H9 (cell line): ENCODE data around the gene ACACA. TPM values are rescaled to one million over a fixed set of nuclear protein-coding genes. Genes with fewer than 3 reads are reported as not detected.

ENCODE experiments used
- DNase-seq: peaks from one replicate; pipeline ENCODE4 v3.0.0-alpha.2; 2017
- H2AFZ ChIP-seq: one replicate; pipeline ENCODE4 v1.6.1; 2013; ENCODE audit warnings: mild to moderate bottlenecking, low read length, control low read depth, moderate library complexity
- H2AK5ac ChIP-seq: 2 replicates; pipeline ENCODE4 v1.6.1; 2013; ENCODE audit warnings: low read length, control low read depth, mixed read lengths; ENCODE audit not compliant: insufficient read length
- H2BK120ac ChIP-seq: one replicate; pipeline ENCODE4 v1.6.1; 2013; ENCODE audit warnings: low read depth, mild to moderate bottlenecking, low read length, control low read depth, inconsistent platforms; ENCODE audit not compliant: poor library complexity, severe bottlenecking
- H2BK12ac ChIP-seq: 2 replicates; pipeline ENCODE4 v1.6.1; 2013; ENCODE audit warnings: low read length, control low read depth, mixed read lengths, low read depth; ENCODE audit not compliant: insufficient read length
- H2BK15ac ChIP-seq: 2 replicates; pipeline ENCODE4 v1.6.1; 2013; ENCODE audit warnings: low read depth, low read length, control low read depth
- H2BK20ac ChIP-seq: one replicate; pipeline ENCODE4 v1.6.1; 2013; ENCODE audit warnings: low read depth, mild to moderate bottlenecking, low read length, control low read depth, inconsistent platforms; ENCODE audit not compliant: poor library complexity, severe bottlenecking
- H2BK5ac ChIP-seq: 2 replicates; pipeline ENCODE4 v1.6.1; 2013; ENCODE audit warnings: low read length, control low read depth, mixed read lengths; ENCODE audit not compliant: insufficient read length
- H3K14ac ChIP-seq: 2 replicates; pipeline ENCODE4 v1.6.1; 2013; ENCODE audit warnings: low read length, control low read depth; ENCODE audit not compliant: insufficient read depth
- H3K18ac ChIP-seq: 2 replicates; pipeline ENCODE4 v1.6.1; 2013; ENCODE audit warnings: low read depth, mild to moderate bottlenecking, mixed read lengths, low read length, control low read depth; ENCODE audit not compliant: insufficient read length
- H3K23ac ChIP-seq: 2 replicates; pipeline ENCODE4 v1.6.1; 2013; ENCODE audit warnings: low read length, control low read depth, mixed read lengths, low read depth; ENCODE audit not compliant: insufficient read length
- H3K23me2 ChIP-seq: 2 replicates; pipeline ENCODE4 v1.6.1; 2013; ENCODE audit warnings: low read depth, mild to moderate bottlenecking, mixed read lengths, low read length, control low read depth; ENCODE audit not compliant: insufficient read length, poor library complexity, severe bottlenecking
- H3K27ac ChIP-seq: 2 replicates; pipeline ENCODE4 v1.5.1; 2013; ENCODE audit warnings: low read length, control low read depth, mixed read lengths, low read depth; ENCODE audit not compliant: insufficient read length
- H3K27me3 ChIP-seq: 2 replicates; pipeline ENCODE4 v1.6.1; 2013; ENCODE audit warnings: low read length, control low read depth, inconsistent platforms; ENCODE audit not compliant: insufficient read depth
- H3K4ac ChIP-seq: 2 replicates; pipeline ENCODE4 v1.6.1; 2013; ENCODE audit warnings: low read depth, mild to moderate bottlenecking, control low read depth, inconsistent platforms, low read length, moderate library complexity
- H3K4me1 ChIP-seq: 2 replicates; pipeline ENCODE4 v1.6.1; 2013; ENCODE audit warnings: low read length, control low read depth, inconsistent platforms; ENCODE audit not compliant: insufficient read depth
- H3K4me2 ChIP-seq: 2 replicates; pipeline ENCODE4 v1.6.1; 2013; ENCODE audit warnings: low read length, control low read depth, mixed read lengths; ENCODE audit not compliant: insufficient read length, insufficient read depth
- H3K56ac ChIP-seq: 2 replicates; pipeline ENCODE4 v1.6.1; 2013; ENCODE audit warnings: low read depth, mild to moderate bottlenecking, mixed read lengths, low read length, control low read depth; ENCODE audit not compliant: insufficient read length
- H3K79me1 ChIP-seq: 2 replicates; pipeline ENCODE4 v1.6.1; 2013; ENCODE audit warnings: low read depth, mild to moderate bottlenecking, moderate library complexity, low read length, control low read depth, inconsistent platforms; ENCODE audit not compliant: insufficient read depth, poor library complexity, severe bottlenecking
- H3K79me2 ChIP-seq: 2 replicates; pipeline ENCODE4 v1.6.1; 2013; ENCODE audit warnings: low read length, control low read depth, inconsistent platforms; ENCODE audit not compliant: insufficient read depth
- H3K9ac ChIP-seq: 2 replicates; pipeline ENCODE4 v1.6.1; 2013; ENCODE audit warnings: low read length, control low read depth, mixed read lengths; ENCODE audit not compliant: insufficient read length; ENCODE audit errors: extremely low read depth
- H3K9me3 ChIP-seq: one replicate; pipeline ENCODE4 v1.6.1; 2013; ENCODE audit warnings: low read depth, low read length, inconsistent platforms; ENCODE audit not compliant: control insufficient read depth
- H3T11ph ChIP-seq: one replicate; pipeline ENCODE4 v1.6.1; 2013; ENCODE audit warnings: mild to moderate bottlenecking, low read length, control low read depth, inconsistent platforms
- H4K20me1 ChIP-seq: one replicate; pipeline ENCODE4 v1.6.1; 2013; ENCODE audit not compliant: control insufficient read depth, insufficient read length, insufficient read depth
- H4K5ac ChIP-seq: 2 replicates; pipeline ENCODE4 v1.6.1; 2013; ENCODE audit warnings: low read depth, mild to moderate bottlenecking, mixed read lengths, low read length, control low read depth; ENCODE audit not compliant: insufficient read length
- H4K8ac ChIP-seq: replicated peaks from 2 replicates; pipeline ENCODE4 v1.6.1; 2013; ENCODE audit warnings: low read length, control low read depth, mixed read lengths, low read depth; ENCODE audit not compliant: insufficient read length
- H4K91ac ChIP-seq: 2 replicates; pipeline ENCODE4 v1.6.1; 2013; ENCODE audit warnings: low read depth, mild to moderate bottlenecking, moderate library complexity, mixed read lengths, low read length, control low read depth; ENCODE audit not compliant: insufficient read length
- H3K27ac Mint-ChIP-seq, 3 experiments: 2 replicates in 2 of 3; 3 replicates in 1 of 3; pipeline ENCODE4 v1.8.0; 2020 to 2021; ENCODE audit warnings: mixed read lengths in 3 of 3, mild to moderate bottlenecking in 1 of 3, moderate library complexity in 1 of 3
- H3K27me3 Mint-ChIP-seq: 2 replicates; pipeline ENCODE4 v1.8.0; 2021; ENCODE audit warnings: low read depth, mild to moderate bottlenecking, moderate library complexity, mixed read lengths
- H3K36me3 Mint-ChIP-seq, 3 experiments: 2 replicates in 2 of 3; 3 replicates in 1 of 3; pipeline ENCODE4 v1.8.0; 2020 to 2021; ENCODE audit warnings: low read depth in 3 of 3, mixed read lengths in 3 of 3; ENCODE audit not compliant: insufficient read depth in 1 of 3
- H3K4me1 Mint-ChIP-seq, 2 experiments: 2 replicates each; pipeline ENCODE4 v1.8.0; 2020; ENCODE audit warnings: mixed read lengths in 2 of 2
- H3K4me3 Mint-ChIP-seq, 2 experiments: 2 replicates in 1 of 2; 3 replicates in 1 of 2; pipeline ENCODE4 v1.8.0; 2020 to 2021; ENCODE audit warnings: mild to moderate bottlenecking in 2 of 2, mixed read lengths in 2 of 2, moderate library complexity in 1 of 2
- H3K9me3 Mint-ChIP-seq, 2 experiments: 2 replicates in 1 of 2; 3 replicates in 1 of 2; pipeline ENCODE4 v1.8.0; 2020; ENCODE audit warnings: mild to moderate bottlenecking in 2 of 2, mixed read lengths in 2 of 2, moderate library complexity in 1 of 2
- CTCF ChIP-seq: fragments of 200-600 bp; sonication (generic); conservative IDR thresholded peaks from 3 replicates; pipeline ENCODE4 v1.8.0; 2021; ENCODE audit warnings: antibody characterized with exemption, mild to moderate bottlenecking
- whole genome bisulfite sequencing: extraction: QIAGEN DNeasy Blood & Tissue Kit; methylation state at CpG from one replicate; pipeline ENCODE4 v1.1.7; 2013; ENCODE audit warnings: missing lambda C conversion rate, low lambda C conversion rate, mixed read lengths; ENCODE audit not compliant: insufficient read length; ENCODE audit errors: extremely low coverage; 5-methylcytosine and 5-hydroxymethylcytosine counted together
- total RNA-seq: library from RNA; stranded (reverse); gene quantifications from 2 replicates; pipeline ENCODE4 v1.2.1, GENCODE V29; 2021

Gene ACACA
- total RNA-seq, 1 experiment from 2014 or later = 135 TPM

DNA sequence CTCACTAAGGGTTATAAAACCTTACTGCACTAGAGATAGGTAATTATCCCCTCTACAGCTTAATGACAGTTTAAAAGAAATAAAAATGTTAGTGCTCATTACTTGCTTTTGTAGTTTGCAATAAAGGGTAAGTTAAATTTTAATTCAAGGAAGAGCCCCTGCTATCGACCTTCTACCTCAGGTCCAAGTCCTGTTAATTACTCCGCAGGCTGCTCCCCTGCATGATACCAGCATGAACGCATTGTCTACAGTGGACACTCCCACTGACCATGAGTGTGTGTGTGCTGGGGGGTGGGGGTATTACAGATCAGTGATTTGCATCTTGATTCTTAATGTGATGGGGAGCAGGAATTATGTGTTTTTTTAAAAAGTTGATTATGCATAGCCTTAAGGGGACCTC lies 354.8 kb downstream of the ACACA start:
- Histone ChIP-seq H2BK20ac (no peak overlapping the region), H3K9me3 (no peaks in the 10 kb centered on the region), H3K18ac (no peak overlapping the region), H4K5ac (no peak overlapping the region), H2BK5ac (no peak overlapping the region), H3K9ac (no peak overlapping the region), H2AK5ac (no peak overlapping the region), H2BK120ac (no peak overlapping the region), H3K79me2 (no peaks in the 10 kb centered on the region), H2BK15ac (no peak overlapping the region), H4K8ac (no peak overlapping the region), H3K56ac (no peak overlapping the region), H3K4me2 (no peak overlapping the region), H3K27me3 (no peaks in the 10 kb centered on the region), H3K27ac (no peak overlapping the region), H2AFZ (no peak overlapping the region), H3K14ac (no peak overlapping the region), H3K4ac (no peak overlapping the region), H4K91ac (no peak overlapping the region), H3T11ph (no peak overlapping the region), H3K23me2 (no peaks in the 10 kb centered on the region), H3K4me1 (peaks cover 6% of the 10 kb centered on the region), H3K23ac (no peak overlapping the region), H2BK12ac (no peak overlapping the region), H4K20me1 (no peaks in the 10 kb centered on the region), H3K79me1 (no peaks in the 10 kb centered on the region)
- H3K36me3 Mint-ChIP-seq = peaks cover 0 to 21% (median 21%) of the 10 kb centered on the region in 3 experiments; a peak in 6 of 7 replicates
- no CpG with 5 or more reads among the region's 3 CpGs for WGBS
- no peak for DNase-seq
- H3K27ac Mint-ChIP-seq = no peak overlapping the region
- TF ChIP-seq CTCF = no peak
- no peaks in the 10 kb centered on the region; the same call in 1 of the 2 replicates for H3K27me3 Mint-ChIP-seq
- H3K9me3 Mint-ChIP-seq = no peaks in the 10 kb centered on the region; a peak in 1 of 5 replicates
- H3K4me1 Mint-ChIP-seq = peaks cover 40 to 43% of the 10 kb centered on the region in 2 experiments
- H3K4me3 Mint-ChIP-seq = no peak overlapping the region
